K562 treated with DMSO at 1 percent for 12 hours (cell line): Measurements from ENCODE around the gene ENPP5. TPM values are rescaled to one million over a fixed set of nuclear protein-coding genes. Genes with fewer than 3 reads are reported as not detected.

ENCODE experiments used
- total RNA-seq: library from RNA; unstranded; fragments of 300-600 nt; gene quantifications from 2 replicates; pipeline ENCODE4 v1.2.3, GENCODE V29; 2022; ENCODE audit not compliant: insufficient read depth

ENPP5 gene, protein sequence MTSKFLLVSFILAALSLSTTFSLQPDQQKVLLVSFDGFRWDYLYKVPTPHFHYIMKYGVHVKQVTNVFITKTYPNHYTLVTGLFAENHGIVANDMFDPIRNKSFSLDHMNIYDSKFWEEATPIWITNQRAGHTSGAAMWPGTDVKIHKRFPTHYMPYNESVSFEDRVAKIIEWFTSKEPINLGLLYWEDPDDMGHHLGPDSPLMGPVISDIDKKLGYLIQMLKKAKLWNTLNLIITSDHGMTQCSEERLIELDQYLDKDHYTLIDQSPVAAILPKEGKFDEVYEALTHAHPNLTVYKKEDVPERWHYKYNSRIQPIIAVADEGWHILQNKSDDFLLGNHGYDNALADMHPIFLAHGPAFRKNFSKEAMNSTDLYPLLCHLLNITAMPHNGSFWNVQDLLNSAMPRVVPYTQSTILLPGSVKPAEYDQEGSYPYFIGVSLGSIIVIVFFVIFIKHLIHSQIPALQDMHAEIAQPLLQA
- total RNA-seq, result not detected in 2 replicates

DNA sequence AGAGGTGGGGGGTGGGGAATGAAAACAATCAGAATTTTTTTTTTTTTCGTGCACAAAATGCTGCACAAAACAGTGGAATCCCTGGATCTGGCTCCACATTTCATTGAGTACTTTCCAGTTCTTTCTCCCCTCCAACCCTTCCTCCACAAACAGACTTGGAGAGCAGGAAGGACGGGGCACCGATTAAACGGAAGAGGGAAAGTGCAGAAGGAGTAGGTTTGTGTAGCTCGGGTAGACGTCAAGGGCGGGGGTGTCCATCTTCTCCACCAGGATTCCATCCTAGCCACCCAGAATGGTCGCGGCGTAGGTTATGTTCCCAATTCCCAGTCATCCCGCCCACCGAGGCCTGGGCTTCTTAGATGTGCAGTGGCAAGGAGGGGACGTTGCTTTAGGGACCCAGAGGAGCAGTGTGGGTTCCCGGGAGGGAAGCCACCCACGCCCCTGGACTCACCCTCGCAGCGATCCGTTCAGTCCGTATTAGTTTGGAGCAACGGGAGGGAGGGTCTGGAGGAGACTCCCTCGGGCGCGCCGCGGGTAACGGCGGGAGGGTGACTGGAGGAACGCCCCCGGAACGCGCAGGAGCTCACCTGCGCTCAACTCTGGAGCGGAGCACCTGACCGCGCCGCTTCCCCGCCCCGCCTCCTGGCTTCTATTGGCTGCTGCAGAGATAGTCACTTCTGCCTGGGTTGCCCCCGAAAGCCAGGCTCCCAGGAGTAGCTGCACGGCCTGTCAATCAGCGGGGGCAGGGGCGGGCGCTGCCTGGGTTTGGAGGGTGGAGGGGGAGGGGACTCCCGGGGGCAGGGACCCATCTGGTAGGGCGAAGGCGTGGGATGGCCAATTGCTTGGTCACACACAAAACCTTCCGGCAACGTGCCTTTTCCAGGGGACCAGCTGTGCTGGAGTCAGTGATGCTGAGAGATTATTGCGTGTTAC lies at the start of gene ENPP5:
Gene ENPP5 (minus strand): TSS at position 624 of the 933 bp plus-strand sequence. CDS start 2,718 bp downstream, outside the sequence.

DNA sequence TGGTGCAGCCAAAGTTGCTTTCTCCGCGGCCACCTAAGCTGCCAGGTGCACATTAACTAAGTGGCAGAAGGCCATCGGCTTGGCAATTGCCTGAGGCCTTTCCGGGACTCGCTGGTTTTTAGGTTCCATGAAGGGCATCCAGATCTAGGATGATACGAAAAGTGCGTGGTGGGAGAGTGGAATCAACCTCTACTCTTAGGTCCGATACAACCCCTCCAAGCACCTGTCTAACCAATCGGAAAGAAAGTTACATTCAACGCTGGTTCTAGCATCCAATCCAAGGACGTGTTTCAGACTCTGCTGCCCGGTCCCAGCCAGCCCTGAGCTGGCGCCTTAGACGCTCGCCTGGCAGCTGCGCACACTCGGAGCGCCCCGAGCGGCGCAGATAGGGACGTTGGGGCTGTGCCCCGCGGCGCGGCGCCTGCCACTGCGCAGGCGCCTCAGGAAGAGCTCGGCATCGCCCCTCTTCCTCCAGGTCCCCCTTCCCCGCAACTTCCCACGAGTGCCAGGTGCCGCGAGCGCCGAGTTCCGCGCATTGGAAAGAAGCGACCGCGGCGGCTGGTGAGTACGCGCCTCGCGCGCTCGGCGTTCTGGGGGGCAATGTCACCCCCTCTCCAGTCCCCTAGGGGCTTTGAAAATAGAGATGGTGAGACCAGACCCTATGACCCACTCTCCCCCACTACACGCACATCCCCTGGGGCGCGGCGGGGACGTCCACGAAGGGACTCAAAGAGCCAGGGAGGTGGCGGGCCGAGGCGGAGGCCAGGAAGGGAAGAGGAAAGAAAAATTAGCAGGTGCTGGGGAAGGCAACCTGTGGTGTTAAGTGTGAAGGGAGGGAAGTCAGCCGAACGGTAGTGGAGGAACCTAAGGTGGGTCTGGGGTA lies 40.9 kb downstream of the ENPP5 start, which contains the start of gene ENPP4:
Gene ENPP4 (plus strand): TSS at position 361 of the 883 bp plus-strand sequence. CDS start 9,595 bp downstream, outside the sequence.

Other genes with a start within 250 kb of the ENPP5 start
- not detected in 2 replicates for gene CLIC5, start 155.1 kb downstream of the ENPP5 start, total RNA-seq
- gene ENPP4, start 41.0 kb downstream of the ENPP5 start, total RNA-seq, result not detected in 2 replicates